ENCODE data around the gene USP9Y.
"Not testable (repeated sequence)": the region's sequence is repeated elsewhere in the genome, so short reads cannot be mapped to it uniquely, and the experiment has no call there.

The USP9Y gene

GRCh38 chrY:12662745-12663591, 38.1 kb upstream of the USP9Y start:
- Histone ChIP-seq H3K27me3 (ENCODE audit: insufficient read depth, poor library complexity, severe bottlenecking) (no peaks in the 10 kb centered on the region), H3K4me3 (replicated peaks; ENCODE audit: insufficient read depth, low read length) (no peak overlapping the region), H3K27ac (replicated peaks) (no peak overlapping the region)
- TF ChIP-seq POLR2AphosphoS5 (IDR thresholded peaks at IDR 0.05; ENCODE audit: low read depth) = no peak
- no peak for TF ChIP-seq GABPA (IDR thresholded peaks at IDR 0.05; ENCODE audit: low read depth)
- no peak for TF ChIP-seq REST (IDR thresholded peaks at IDR 0.05; ENCODE audit: insufficient replicate concordance, low read depth)
- TF ChIP-seq SPI1 (IDR thresholded peaks at IDR 0.05; ENCODE audit: borderline replicate concordance, low read depth) = no peak
- TF ChIP-seq, protein P1, sequence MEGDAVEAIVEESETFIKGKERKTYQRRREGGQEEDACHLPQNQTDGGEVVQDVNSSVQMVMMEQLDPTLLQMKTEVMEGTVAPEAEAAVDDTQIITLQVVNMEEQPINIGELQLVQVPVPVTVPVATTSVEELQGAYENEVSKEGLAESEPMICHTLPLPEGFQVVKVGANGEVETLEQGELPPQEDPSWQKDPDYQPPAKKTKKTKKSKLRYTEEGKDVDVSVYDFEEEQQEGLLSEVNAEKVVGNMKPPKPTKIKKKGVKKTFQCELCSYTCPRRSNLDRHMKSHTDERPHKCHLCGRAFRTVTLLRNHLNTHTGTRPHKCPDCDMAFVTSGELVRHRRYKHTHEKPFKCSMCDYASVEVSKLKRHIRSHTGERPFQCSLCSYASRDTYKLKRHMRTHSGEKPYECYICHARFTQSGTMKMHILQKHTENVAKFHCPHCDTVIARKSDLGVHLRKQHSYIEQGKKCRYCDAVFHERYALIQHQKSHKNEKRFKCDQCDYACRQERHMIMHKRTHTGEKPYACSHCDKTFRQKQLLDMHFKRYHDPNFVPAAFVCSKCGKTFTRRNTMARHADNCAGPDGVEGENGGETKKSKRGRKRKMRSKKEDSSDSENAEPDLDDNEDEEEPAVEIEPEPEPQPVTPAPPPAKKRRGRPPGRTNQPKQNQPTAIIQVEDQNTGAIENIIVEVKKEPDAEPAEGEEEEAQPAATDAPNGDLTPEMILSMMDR (IDR thresholded peaks at IDR 0.05; ENCODE audit: insufficient read depth, low read length) = no peak
- no peak for DNase-seq (ENCODE audit: low read depth in 1 of 2, low spot score in 1 of 2)

DNA sequence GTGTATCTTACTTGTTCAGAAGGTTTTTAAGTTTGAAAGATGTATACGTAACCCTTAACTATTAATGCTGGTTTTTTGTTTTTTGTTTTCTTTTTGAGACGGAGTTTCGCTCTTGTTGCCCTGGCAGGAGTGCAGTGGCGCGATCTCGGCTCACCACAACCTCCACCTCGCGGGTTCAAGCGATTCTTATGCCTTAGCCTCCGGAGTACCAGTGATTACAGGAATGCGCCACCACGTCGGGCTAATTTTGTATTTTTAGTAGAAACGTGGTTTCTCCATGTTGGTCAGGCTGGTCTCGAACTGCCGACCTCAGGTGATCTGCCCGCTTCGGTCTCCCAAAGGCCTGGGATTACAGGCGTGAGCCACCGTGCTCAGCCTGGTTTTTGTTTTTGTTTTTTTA, 37.2 kb upstream of the USP9Y start:
- not testable (repeated sequence) for H3K27me3 ChIP-seq (ENCODE audit: insufficient read depth, poor library complexity, severe bottlenecking); DNase-seq (ENCODE audit: low read depth in 1 of 2, low spot score in 1 of 2); H3K4me3 ChIP-seq (replicated peaks; ENCODE audit: insufficient read depth, low read length); H3K27ac ChIP-seq (replicated peaks)

DNA sequence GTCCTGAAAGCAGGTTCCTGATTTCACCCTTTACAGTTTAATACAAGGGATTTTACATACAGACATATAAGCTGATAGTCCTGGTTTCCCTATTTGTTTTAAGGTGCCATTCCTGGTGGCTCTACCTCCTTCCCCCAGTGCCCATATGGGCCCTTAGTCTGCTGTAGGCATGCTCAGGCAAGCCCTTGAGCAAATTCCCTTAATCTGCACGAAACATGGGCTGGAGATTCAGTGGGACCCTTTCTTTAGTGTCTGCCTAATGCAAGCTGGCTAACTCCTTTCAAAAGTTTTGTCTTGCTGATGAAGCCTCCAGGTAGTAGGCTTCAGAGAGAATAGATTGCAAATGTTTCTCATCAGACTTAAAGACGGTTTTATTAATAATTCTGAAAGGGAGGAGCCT, 22.9 kb upstream of the USP9Y start:
- Histone ChIP-seq H3K27me3 (ENCODE audit: insufficient read depth, poor library complexity, severe bottlenecking) (no peaks in the 10 kb centered on the region), H3K27ac (replicated peaks) (no peak overlapping the region), H3K4me3 (replicated peaks; ENCODE audit: insufficient read depth, low read length) (no peak overlapping the region)
- DNase-seq (ENCODE audit: low read depth in 1 of 2, low spot score in 1 of 2) = no peak
- no peak for TF ChIP-seq SPI1 (IDR thresholded peaks at IDR 0.05; ENCODE audit: borderline replicate concordance, low read depth)
- TF ChIP-seq, protein P1 (IDR thresholded peaks at IDR 0.05; ENCODE audit: insufficient read depth, low read length) = no peak
- no peak for TF ChIP-seq REST (IDR thresholded peaks at IDR 0.05; ENCODE audit: insufficient replicate concordance, low read depth)
- no peak for TF ChIP-seq POLR2AphosphoS5 (IDR thresholded peaks at IDR 0.05; ENCODE audit: low read depth)
- no peak for TF ChIP-seq GABPA (IDR thresholded peaks at IDR 0.05; ENCODE audit: low read depth)

- DNase-seq (ENCODE audit: low read depth in 1 of 2, low spot score in 1 of 2) = no peak
- no peaks in the 10 kb centered on the region for H3K27me3 ChIP-seq (ENCODE audit: insufficient read depth, poor library complexity, severe bottlenecking)
- H3K4me3 ChIP-seq (replicated peaks; ENCODE audit: insufficient read depth, low read length) = no peak overlapping the region
- TF ChIP-seq REST (IDR thresholded peaks at IDR 0.05; ENCODE audit: insufficient replicate concordance, low read depth) (no peak), GABPA (IDR thresholded peaks at IDR 0.05; ENCODE audit: low read depth) (no peak), SPI1 (IDR thresholded peaks at IDR 0.05; ENCODE audit: borderline replicate concordance, low read depth) (no peak), POLR2AphosphoS5 (IDR thresholded peaks at IDR 0.05; ENCODE audit: low read depth) (no peak)
- TF ChIP-seq, protein P1 (IDR thresholded peaks at IDR 0.05; ENCODE audit: insufficient read depth, low read length) = no peak
- no peak overlapping the region for H3K27ac ChIP-seq (replicated peaks)
Measured at GRCh38 chrY:12681535-12681934, 19.5 kb upstream of the USP9Y start.
